ENCODE data around the gene TTC9B.

The TTC9B gene

GRCh38 chr19:40239415-40240226 lies 21.4 kb upstream of the TTC9B start:
- Histone ChIP-seq H3K79me2 (ENCODE audit: control insufficient read depth, insufficient read depth, low read length, unreplicated experiment) (no peaks in the 10 kb centered on the region), H3K4me3 (ENCODE audit: low read depth, low read length) (no peak overlapping the region), H2AFZ (ENCODE audit: low read length, unreplicated experiment) (no peak overlapping the region), H3K36me3 (ENCODE audit: insufficient read depth, low read length) (no peaks in the 10 kb centered on the region), H3K4me1 (ENCODE audit: control insufficient read depth, insufficient read depth, low read length, unreplicated experiment) (no peaks in the 10 kb centered on the region), H3K27ac (ENCODE audit: low read depth, low read length) (no peak overlapping the region), H3K27me3 (ENCODE audit: insufficient read depth, low read length) (no peaks in the 10 kb centered on the region)

- H3K36me3 ChIP-seq (ENCODE audit: insufficient read depth, low read length) = no peaks in the 10 kb centered on the region
Measured at GRCh38 chr19:40238775-40239174, 20.6 kb upstream of the TTC9B start.

GRCh38 chr19:40237791-40238190 lies 19.6 kb upstream of the TTC9B start:
- H3K4me3 ChIP-seq (ENCODE audit: low read depth, low read length) = no peak overlapping the region
- H3K4me1 ChIP-seq (ENCODE audit: control insufficient read depth, insufficient read depth, low read length, unreplicated experiment) = no peaks in the 10 kb centered on the region
- no peaks in the 10 kb centered on the region for H3K36me3 ChIP-seq (ENCODE audit: insufficient read depth, low read length)
- H2AFZ ChIP-seq (ENCODE audit: low read length, unreplicated experiment) = no peak overlapping the region
- H3K79me2 ChIP-seq (ENCODE audit: control insufficient read depth, insufficient read depth, low read length, unreplicated experiment) = no peaks in the 10 kb centered on the region
- no peak overlapping the region for H3K27ac ChIP-seq (ENCODE audit: low read depth, low read length)
- H3K27me3 ChIP-seq (ENCODE audit: insufficient read depth, low read length) = no peaks in the 10 kb centered on the region

More at GRCh38 chr19:40238775-40239174, 20.6 kb upstream of the TTC9B start:
- Histone ChIP-seq H3K79me2 (ENCODE audit: control insufficient read depth, insufficient read depth, low read length, unreplicated experiment) (no peaks in the 10 kb centered on the region), H3K4me3 (ENCODE audit: low read depth, low read length) (no peak overlapping the region), H2AFZ (ENCODE audit: low read length, unreplicated experiment) (no peak overlapping the region), H3K4me1 (ENCODE audit: control insufficient read depth, insufficient read depth, low read length, unreplicated experiment) (no peaks in the 10 kb centered on the region), H3K27me3 (ENCODE audit: insufficient read depth, low read length) (no peaks in the 10 kb centered on the region), H3K27ac (ENCODE audit: low read depth, low read length) (no peak overlapping the region)

GRCh38 chr19:40236366-40236765 lies 18.2 kb upstream of the TTC9B start:
- no peaks in the 10 kb centered on the region for H3K27me3 ChIP-seq (ENCODE audit: insufficient read depth, low read length)
- H2AFZ ChIP-seq (ENCODE audit: low read length, unreplicated experiment) = no peak overlapping the region
- no peak overlapping the region for H3K27ac ChIP-seq (ENCODE audit: low read depth, low read length)
- no peaks in the 10 kb centered on the region for H3K79me2 ChIP-seq (ENCODE audit: control insufficient read depth, insufficient read depth, low read length, unreplicated experiment)
- H3K4me3 ChIP-seq (ENCODE audit: low read depth, low read length) = no peak overlapping the region
- no peaks in the 10 kb centered on the region for H3K4me1 ChIP-seq (ENCODE audit: control insufficient read depth, insufficient read depth, low read length, unreplicated experiment)
- H3K36me3 ChIP-seq (ENCODE audit: insufficient read depth, low read length) = no peaks in the 10 kb centered on the region

- no peak overlapping the region for H3K4me3 ChIP-seq (ENCODE audit: low read depth, low read length)
- H3K27ac ChIP-seq (ENCODE audit: low read depth, low read length) = no peak overlapping the region
- no peaks in the 10 kb centered on the region for H3K79me2 ChIP-seq (ENCODE audit: control insufficient read depth, insufficient read depth, low read length, unreplicated experiment)
- no peaks in the 10 kb centered on the region for H3K27me3 ChIP-seq (ENCODE audit: insufficient read depth, low read length)
- H3K4me1 ChIP-seq (ENCODE audit: control insufficient read depth, insufficient read depth, low read length, unreplicated experiment) = no peaks in the 10 kb centered on the region
- H3K36me3 ChIP-seq (ENCODE audit: insufficient read depth, low read length) = no peaks in the 10 kb centered on the region
- H2AFZ ChIP-seq (ENCODE audit: low read length, unreplicated experiment) = no peak overlapping the region
Measured at GRCh38 chr19:40236026-40236355, 17.8 kb upstream of the TTC9B start.

GRCh38 chr19:40235238-40236025 lies 17.2 kb upstream of the TTC9B start:
- Histone ChIP-seq H2AFZ (ENCODE audit: low read length, unreplicated experiment) (no peak overlapping the region), H3K36me3 (ENCODE audit: insufficient read depth, low read length) (no peaks in the 10 kb centered on the region)

GRCh38 chr19:40234429-40235237 lies 16.4 kb upstream of the TTC9B start:
- Histone ChIP-seq H3K4me3 (ENCODE audit: low read depth, low read length) (no peak overlapping the region), H2AFZ (ENCODE audit: low read length, unreplicated experiment) (no peak overlapping the region), H3K27me3 (ENCODE audit: insufficient read depth, low read length) (no peaks in the 10 kb centered on the region), H3K4me1 (ENCODE audit: control insufficient read depth, insufficient read depth, low read length, unreplicated experiment) (peaks cover 5% of the 10 kb centered on the region), H3K79me2 (ENCODE audit: control insufficient read depth, insufficient read depth, low read length, unreplicated experiment) (no peaks in the 10 kb centered on the region), H3K27ac (ENCODE audit: low read depth, low read length) (no peak overlapping the region), H3K36me3 (ENCODE audit: insufficient read depth, low read length) (no peaks in the 10 kb centered on the region)

More at GRCh38 chr19:40235238-40236025, 17.2 kb upstream of the TTC9B start:
- Histone ChIP-seq H3K4me1 (ENCODE audit: control insufficient read depth, insufficient read depth, low read length, unreplicated experiment) (no peaks in the 10 kb centered on the region), H3K79me2 (ENCODE audit: control insufficient read depth, insufficient read depth, low read length, unreplicated experiment) (no peaks in the 10 kb centered on the region), H3K27ac (ENCODE audit: low read depth, low read length) (no peak overlapping the region), H3K4me3 (ENCODE audit: low read depth, low read length) (no peak overlapping the region), H3K27me3 (ENCODE audit: insufficient read depth, low read length) (no peaks in the 10 kb centered on the region)

GRCh38 chr19:40233811-40234389 lies 15.7 kb upstream of the TTC9B start:
- Histone ChIP-seq H3K4me1 (ENCODE audit: control insufficient read depth, insufficient read depth, low read length, unreplicated experiment) (peaks cover 5% of the 10 kb centered on the region), H3K79me2 (ENCODE audit: control insufficient read depth, insufficient read depth, low read length, unreplicated experiment) (no peaks in the 10 kb centered on the region), H2AFZ (ENCODE audit: low read length, unreplicated experiment) (no peak overlapping the region), H3K4me3 (ENCODE audit: low read depth, low read length) (no peak overlapping the region), H3K27me3 (ENCODE audit: insufficient read depth, low read length) (no peaks in the 10 kb centered on the region), H3K27ac (ENCODE audit: low read depth, low read length) (no peak overlapping the region), H3K36me3 (ENCODE audit: insufficient read depth, low read length) (no peaks in the 10 kb centered on the region)

GRCh38 chr19:40232949-40233810 lies 15.0 kb upstream of the TTC9B start:
- H3K4me1 ChIP-seq (ENCODE audit: control insufficient read depth, insufficient read depth, low read length, unreplicated experiment) = peaks cover 5% of the 10 kb centered on the region
- H3K36me3 ChIP-seq (ENCODE audit: insufficient read depth, low read length) = no peaks in the 10 kb centered on the region
- no peaks in the 10 kb centered on the region for H3K79me2 ChIP-seq (ENCODE audit: control insufficient read depth, insufficient read depth, low read length, unreplicated experiment)
- no peaks in the 10 kb centered on the region for H3K27me3 ChIP-seq (ENCODE audit: insufficient read depth, low read length)
- no peak overlapping the region for H2AFZ ChIP-seq (ENCODE audit: low read length, unreplicated experiment)
- H3K4me3 ChIP-seq (ENCODE audit: low read depth, low read length) = no peak overlapping the region
- no peak overlapping the region for H3K27ac ChIP-seq (ENCODE audit: low read depth, low read length)
